ENCODE data around the gene LCN12.

Gene LCN12

GRCh38 chr9:136974817-136975535, 22.9 kb downstream of the LCN12 start:
- DNase-seq = no peak

- no peak for DNase-seq
Measured at GRCh38 chr9:136975644-136976043, 23.6 kb downstream of the LCN12 start.

GRCh38 chr9:136977223-136977622, 25.1 kb downstream of the LCN12 start, which contains the start of gene PTGDS:
PTGDS (plus strand) TSS chr9:136977504; CDS start chr9:136977579, 75 bp downstream.
- no peak for DNase-seq

- no peak for DNase-seq
Measured at GRCh38 chr9:136977649-136978072, 25.6 kb downstream of the LCN12 start.

- no peak for DNase-seq
Measured at GRCh38 chr9:136978073-136978864, 26.2 kb downstream of the LCN12 start.

- DNase-seq = no peak
Measured at GRCh38 chr9:136978865-136979544, 26.9 kb downstream of the LCN12 start.

- DNase-seq = no peak
Measured at GRCh38 chr9:136979769-136980587, 27.9 kb downstream of the LCN12 start.

GRCh38 chr9:136980669-136981478, 28.8 kb downstream of the LCN12 start:
- DNase-seq = no peak

- DNase-seq = no peak
Measured at GRCh38 chr9:136981588-136982231, 29.6 kb downstream of the LCN12 start.

- DNase-seq = no peak
Measured at GRCh38 chr9:136982232-136983051, 30.4 kb downstream of the LCN12 start, which contains the start of gene LCNL1. LCNL1 (plus strand) TSS chr9:136982993; CDS start chr9:136983587, 594 bp downstream.

- DNase-seq = no peak
Measured at GRCh38 chr9:136983167-136983566, 31.1 kb downstream of the LCN12 start.

- no peak for DNase-seq
Measured at GRCh38 chr9:136983656-136984314, 31.7 kb downstream of the LCN12 start.

- no peak for DNase-seq
Measured at GRCh38 chr9:136984464-136985026, 32.5 kb downstream of the LCN12 start.

GRCh38 chr9:136985027-136985602, 33.0 kb downstream of the LCN12 start:
- no peak for DNase-seq

GRCh38 chr9:136985853-136986252, 33.8 kb downstream of the LCN12 start:
- no peak for DNase-seq

- DNase-seq = no peak
Measured at GRCh38 chr9:136988872-136989271, 36.8 kb downstream of the LCN12 start.

GRCh38 chr9:136990242-136990911, 38.3 kb downstream of the LCN12 start:
- no peak for DNase-seq
